GM21526 (cell line): ENCODE data around the gene SLC1A7.

Experiments used
- ATAC-seq: cut with Tn5 transposase; IDR thresholded peaks from one replicate; pipeline ENCODE4 v1.9.1; 2021; ENCODE audit warnings: moderate library complexity; ENCODE audit not compliant: unreplicated experiment, low FRiP score

Gene SLC1A7

GRCh38 chr1:53078333-53079101 is 63.9 kb downstream of the SLC1A7 start:
- no peak for ATAC-seq

GRCh38 chr1:53077599-53077965 is 64.9 kb downstream of the SLC1A7 start:
- no peak for ATAC-seq

- ATAC-seq: no peak
These were observed 65.5 kb downstream of the SLC1A7 start for GRCh38 chr1:53076721-53077598.

- no peak for ATAC-seq
These were observed 66.3 kb downstream of the SLC1A7 start for GRCh38 chr1:53076165-53076564.

- no peak for ATAC-seq
These were observed 66.7 kb downstream of the SLC1A7 start for GRCh38 chr1:53075761-53076163.

- ATAC-seq: no peak
These were observed 67.2 kb downstream of the SLC1A7 start for GRCh38 chr1:53075206-53075605.

- ATAC-seq: no peak
These were observed 67.9 kb downstream of the SLC1A7 start for GRCh38 chr1:53074313-53075154.

- ATAC-seq: no peak
These were observed 68.5 kb downstream of the SLC1A7 start for GRCh38 chr1:53073868-53074311.

GRCh38 chr1:53073287-53073686 is 69.2 kb downstream of the SLC1A7 start:
- ATAC-seq: no peak

- no peak for ATAC-seq
These were observed 70.5 kb downstream of the SLC1A7 start for GRCh38 chr1:53071915-53072314.

GRCh38 chr1:53071167-53071865 is 71.1 kb downstream of the SLC1A7 start:
- ATAC-seq: no peak

- ATAC-seq: no peak
These were observed 71.8 kb downstream of the SLC1A7 start for GRCh38 chr1:53070621-53071020.

- ATAC-seq: no peak
These were observed 72.6 kb downstream of the SLC1A7 start for GRCh38 chr1:53069663-53070327.

- no peak for ATAC-seq
These were observed 73.2 kb downstream of the SLC1A7 start for GRCh38 chr1:53069265-53069662.

- no peak for ATAC-seq
These were observed 73.9 kb downstream of the SLC1A7 start for GRCh38 chr1:53068314-53069099.

GRCh38 chr1:53067886-53068285 is 74.6 kb downstream of the SLC1A7 start:
- ATAC-seq: no peak

- ATAC-seq: no peak
These were observed 75.3 kb downstream of the SLC1A7 start for GRCh38 chr1:53066891-53067738.

- ATAC-seq: no peak
These were observed 76.0 kb downstream of the SLC1A7 start for GRCh38 chr1:53066488-53066887.
